NB4 (cell line): Measurements from ENCODE around the gene CD46.

ENCODE experiments used
- CTCF ChIP-seq: IDR thresholded peaks from one replicate; pipeline ENCODE4 v1.5.1; 2012; ENCODE audit warnings: low read depth, low read length
- MAX ChIP-seq: IDR thresholded peaks from 2 replicates; pipeline ENCODE4 v1.6.1; 2011; ENCODE audit warnings: low read depth, low read length
- MYC ChIP-seq: IDR thresholded peaks from 2 replicates; pipeline ENCODE4 v1.6.1; 2011; ENCODE audit warnings: low read depth, low read length
- POLR2A ChIP-seq: IDR thresholded peaks from 2 replicates; pipeline ENCODE4 v1.6.1; 2011; ENCODE audit warnings: mild to moderate bottlenecking; ENCODE audit not compliant: insufficient read length; ENCODE audit errors: extremely low read depth

GRCh38 chr1:207815466-207815865, 63.6 kb downstream of the CD46 start:
- TF ChIP-seq POLR2A = no peak
- TF ChIP-seq CTCF = no peak
- no peak for TF ChIP-seq MAX
- no peak for TF ChIP-seq MYC
